Gastrocnemius medialis (tissue), 4 donors: Measurements from ENCODE around the gene RAP1B.

ENCODE experiments used
- CTCF ChIP-seq, 5 experiments: fragments of 450-650 bp in 3 of 5; fragments of 200-600 bp in 2 of 5; sonication (generic) in 2 of 5; IDR thresholded peaks in 4 of 5; conservative IDR thresholded peaks in 1 of 5; 1 replicate in 4 of 5; 2 replicates in 1 of 5; pipeline ENCODE4 v1.5.1; 2016 to 2019; ENCODE audit warnings: antibody characterized with exemption in 5 of 5, mild to moderate bottlenecking in 3 of 5, moderate library complexity in 3 of 5
- POLR2A ChIP-seq, 2 donors: fragments of 450-650 bp; IDR thresholded peaks; one replicate each; pipeline ENCODE4 v1.6.1; 2017; ENCODE audit warnings: antibody characterized with exemption in 2 of 2, mild to moderate bottlenecking in 2 of 2, moderate library complexity in 2 of 2

- no peak for TF ChIP-seq CTCF (IDR thresholded peaks at IDR 0.05 in 4 of 5, conservative IDR thresholded peaks at IDR 0.05 in 1 of 5)
- no peak for TF ChIP-seq POLR2A (IDR thresholded peaks at IDR 0.05)
Observed at GRCh38 chr12:68614769-68615168, 4.1 kb downstream of the RAP1B start.
